ENCODE measurements around the gene TTC28. TPM values are rescaled to one million over a fixed set of nuclear protein-coding genes. Genes with fewer than 3 reads are reported as not detected.
"Not testable (repeated sequence)": the region's sequence is repeated elsewhere in the genome, so short reads cannot be mapped to it uniquely, and the experiment has no call there.

TTC28 gene
- total RNA-seq, 1 donor = 55.8 TPM

DNA sequence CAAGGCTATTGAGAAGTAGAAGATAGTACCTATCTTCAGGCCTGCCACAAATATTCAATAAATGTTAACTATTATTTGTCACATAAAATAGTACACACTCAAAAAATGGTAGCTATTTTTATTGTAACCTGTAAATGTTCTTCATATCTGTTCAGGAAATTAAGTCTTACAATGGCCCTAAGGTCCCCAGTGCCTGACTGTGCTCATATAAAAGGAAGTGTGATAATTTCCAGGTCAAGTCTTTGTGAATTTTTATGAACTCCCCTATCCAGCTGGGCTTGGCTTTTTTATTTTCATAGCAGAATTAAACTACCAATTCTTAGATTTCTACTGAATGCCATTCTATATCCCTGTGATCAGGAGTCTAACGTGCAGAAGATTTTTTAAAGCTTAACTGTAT, 476.4 kb downstream of the TTC28 start:
- TF ChIP-seq, protein P1, sequence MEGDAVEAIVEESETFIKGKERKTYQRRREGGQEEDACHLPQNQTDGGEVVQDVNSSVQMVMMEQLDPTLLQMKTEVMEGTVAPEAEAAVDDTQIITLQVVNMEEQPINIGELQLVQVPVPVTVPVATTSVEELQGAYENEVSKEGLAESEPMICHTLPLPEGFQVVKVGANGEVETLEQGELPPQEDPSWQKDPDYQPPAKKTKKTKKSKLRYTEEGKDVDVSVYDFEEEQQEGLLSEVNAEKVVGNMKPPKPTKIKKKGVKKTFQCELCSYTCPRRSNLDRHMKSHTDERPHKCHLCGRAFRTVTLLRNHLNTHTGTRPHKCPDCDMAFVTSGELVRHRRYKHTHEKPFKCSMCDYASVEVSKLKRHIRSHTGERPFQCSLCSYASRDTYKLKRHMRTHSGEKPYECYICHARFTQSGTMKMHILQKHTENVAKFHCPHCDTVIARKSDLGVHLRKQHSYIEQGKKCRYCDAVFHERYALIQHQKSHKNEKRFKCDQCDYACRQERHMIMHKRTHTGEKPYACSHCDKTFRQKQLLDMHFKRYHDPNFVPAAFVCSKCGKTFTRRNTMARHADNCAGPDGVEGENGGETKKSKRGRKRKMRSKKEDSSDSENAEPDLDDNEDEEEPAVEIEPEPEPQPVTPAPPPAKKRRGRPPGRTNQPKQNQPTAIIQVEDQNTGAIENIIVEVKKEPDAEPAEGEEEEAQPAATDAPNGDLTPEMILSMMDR (IDR thresholded peaks at IDR 0.05; ENCODE audit: insufficient read depth, low read length) = no peak
- no peak overlapping the region for H3K4me3 ChIP-seq (ENCODE audit: low read depth, low read length)
- DNase-seq (ENCODE audit: low read depth) = no peak

DNA sequence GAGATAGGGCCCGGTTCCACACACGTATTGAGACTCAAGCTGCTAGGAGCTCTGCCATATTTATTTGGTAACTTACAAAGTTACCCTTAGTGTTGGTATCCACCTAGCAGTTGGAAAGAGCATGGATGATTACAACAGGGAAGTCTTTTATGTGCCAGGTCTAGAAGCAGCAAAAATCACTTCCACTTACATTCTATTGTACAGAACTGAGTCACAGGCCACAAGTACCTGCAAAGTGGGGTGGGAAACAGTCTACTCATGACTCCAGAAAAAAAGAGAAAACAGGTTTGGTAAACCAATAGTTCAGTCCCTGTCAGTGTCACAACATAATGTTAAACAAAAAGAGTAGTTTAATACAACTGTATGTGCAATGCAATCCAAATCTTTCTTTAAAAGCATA, 480.9 kb downstream of the TTC28 start:
- TF ChIP-seq, protein P1 (IDR thresholded peaks at IDR 0.05; ENCODE audit: insufficient read depth, low read length) = no peak
- no peak for DNase-seq (ENCODE audit: low read depth)
- no peak overlapping the region for H3K4me3 ChIP-seq (ENCODE audit: low read depth, low read length)

GRCh38 chr22:28191571-28191970, 488.1 kb downstream of the TTC28 start:
- not testable (repeated sequence) for H3K4me3 ChIP-seq (ENCODE audit: low read depth, low read length)

GRCh38 chr22:28188178-28188879, 491.3 kb downstream of the TTC28 start:
- no peak for DNase-seq (ENCODE audit: low read depth)
- TF ChIP-seq, protein P1 (IDR thresholded peaks at IDR 0.05; ENCODE audit: insufficient read depth, low read length) = no peak
- H3K4me3 ChIP-seq (ENCODE audit: low read depth, low read length) = no peak overlapping the region

More at GRCh38 chr22:28191571-28191970, 488.1 kb downstream of the TTC28 start:
- not testable (repeated sequence) for DNase-seq (ENCODE audit: low read depth)

GRCh38 chr22:28187612-28188011, 492.0 kb downstream of the TTC28 start:
- no peak overlapping the region for H3K4me3 ChIP-seq (ENCODE audit: low read depth, low read length)
- no peak for DNase-seq (ENCODE audit: low read depth)
- TF ChIP-seq, protein P1 (IDR thresholded peaks at IDR 0.05; ENCODE audit: insufficient read depth, low read length) = no peak

- TF ChIP-seq, protein P1 (IDR thresholded peaks at IDR 0.05; ENCODE audit: insufficient read depth, low read length) = no peak
- no peak overlapping the region for H3K4me3 ChIP-seq (ENCODE audit: low read depth, low read length)
- no peak for DNase-seq (ENCODE audit: low read depth)
These were observed 493.0 kb downstream of the TTC28 start for GRCh38 chr22:28186641-28187040.

DNA sequence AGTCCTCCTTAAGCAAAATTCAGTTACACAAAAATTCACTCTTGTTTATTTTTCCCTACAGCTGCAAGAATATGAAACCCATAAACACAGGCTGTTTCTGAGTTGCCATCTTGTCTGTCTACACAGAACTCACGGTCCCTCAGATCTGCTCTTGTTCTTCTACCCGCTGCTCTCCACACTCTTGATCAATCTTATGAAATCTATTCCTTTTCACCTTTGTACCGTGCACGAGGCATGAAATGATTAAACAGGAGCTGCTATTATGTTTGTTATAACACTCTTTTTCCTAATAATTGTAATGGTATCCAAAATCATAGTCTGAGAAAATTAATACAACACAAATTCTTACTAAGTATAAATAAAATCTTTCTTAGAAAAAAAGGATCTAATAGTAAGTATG, 494.5 kb downstream of the TTC28 start:
- TF ChIP-seq, protein P1 (IDR thresholded peaks at IDR 0.05; ENCODE audit: insufficient read depth, low read length) = no peak
- no peak overlapping the region for H3K4me3 ChIP-seq (ENCODE audit: low read depth, low read length)
- DNase-seq (ENCODE audit: low read depth) = no peak

Data from fibroblast of the aortic adventitia (primary cell).